ENCODE data around the gene GLT6D1. TPM values are rescaled to one million over a fixed set of nuclear protein-coding genes. Genes with fewer than 3 reads are reported as not detected.

The GLT6D1 gene
- total RNA-seq, 1 donor from 2014 or later = not detected

GRCh38 chr9:135579889-135580660 lies 59.3 kb downstream of the GLT6D1 start:
- DNase-seq (no peak), ATAC-seq (ENCODE audit: poor library complexity) (no peak)
- intact Hi-C loops (cut with DNase I) = no loop called here

GRCh38 chr9:135579356-135579755 lies 60.0 kb downstream of the GLT6D1 start:
- DNase-seq = no peak
- intact Hi-C loops (cut with DNase I) = no loop called here
- ATAC-seq (ENCODE audit: poor library complexity) = no peak

GRCh38 chr9:135577256-135577655 lies 62.1 kb downstream of the GLT6D1 start:
- DNase-seq (no peak), ATAC-seq (ENCODE audit: poor library complexity) (no peak)
- intact Hi-C loops (cut with DNase I) = no loop called here

GRCh38 chr9:135575995-135576631 lies 63.2 kb downstream of the GLT6D1 start:
- DNase-seq (no peak), ATAC-seq (ENCODE audit: poor library complexity) (no peak)
- intact Hi-C loops (cut with DNase I) = no loop called here

GRCh38 chr9:135574943-135575342 lies 64.4 kb downstream of the GLT6D1 start:
- no peak for DNase-seq
- intact Hi-C loops (cut with DNase I) = no loop called here
- ATAC-seq (ENCODE audit: poor library complexity) = no peak

GRCh38 chr9:135574331-135574730 lies 65.0 kb downstream of the GLT6D1 start:
- intact Hi-C loops (cut with DNase I) = no loop called here
- DNase-seq = no peak
- no peak for ATAC-seq (ENCODE audit: poor library complexity)

Other genes starting within 250 kb of the GLT6D1 start
- gene PPP1R26, start 159.8 kb downstream of the GLT6D1 start, total RNA-seq = 23.3 TPM
- gene MRPS2, start 138.9 kb downstream of the GLT6D1 start, total RNA-seq = 41.7 TPM
- not detected for gene LCN1, start 118.1 kb downstream of the GLT6D1 start, total RNA-seq
- not detected for gene OBP2A, start 93.4 kb downstream of the GLT6D1 start, total RNA-seq
- not detected for gene PAEP, start 77.8 kb downstream of the GLT6D1 start, total RNA-seq
- not detected for gene LCN9, start 23.8 kb upstream of the GLT6D1 start, total RNA-seq
- gene SOHLH1, start 59.9 kb upstream of the GLT6D1 start, total RNA-seq = not detected
- gene KCNT1, start 62.6 kb upstream of the GLT6D1 start, total RNA-seq = 3.9 TPM

Data from Right ventricle myocardium superior (tissue), 1 donor.